K562 (cell line): ENCODE results near the gene GOLGA6L2. TPM values are rescaled to one million over a fixed set of nuclear protein-coding genes. Genes with fewer than 3 reads are reported as not detected.

ENCODE experiments used
- ATAC-seq: fragments of 200-7000 bp; cut with Tn5 transposase; 3 replicates; pipeline ENCODE4 v1.9.1; 2020; ENCODE audit warnings: moderate library complexity
- BruUV-seq: library from RNA; stranded (reverse); fragments of 400-500 nt; replicated peaks from 2 replicates; lab custom pipeline; 2021; lab: Mats Ljungman, UMichigan
- CTCF ChIA-PET: fragments of 300-600 bp; formaldehyde crosslinking; extraction: SDS; loops from one replicate; lab custom pipeline; 2021; ENCODE audit warnings: low intra/inter-chr PET ratio; lab: Yijun Ruan, JAX
- POLR2A ChIA-PET: fragments of 300-600, 350-650 bp; sonication (Branson Sonifier 250); formaldehyde crosslinking; extraction: SDS; loops from one replicate; lab custom pipeline; 2021; ENCODE audit warnings: antibody characterized with exemption, inconsistent platforms; lab: Yijun Ruan, JAX
- DNase-seq, 4 experiments: peaks; one replicate each; pipeline versions ENCODE4 v3.0.0 to v3.0.0-alpha.2; 2011 to 2018; ENCODE audit warnings: low spot score in 3 of 4, mixed read lengths in 3 of 4; ENCODE audit errors: extremely low read depth in 1 of 4
- FAIRE-seq: peaks from 2 replicates; lab custom pipeline; 2011; peaks lifted over from hg19 to GRCh38; lab: Jason Lieb, UNC
- H2AFZ ChIP-seq: 2 replicates; pipeline ENCODE4 v1.6.0; 2011; ENCODE audit warnings: low read depth, low read length, control low read depth, inconsistent platforms
- H3K27ac ChIP-seq: fragments of 200-600 bp; 3 replicates; pipeline ENCODE4 v1.8.0; 2011; ENCODE audit warnings: low read depth, mild to moderate bottlenecking, control low read depth, inconsistent platforms, low read length, moderate library complexity, mixed read lengths; ENCODE audit errors: extremely low read depth
- H3K27me3 ChIP-seq, 2 experiments: fragments of 300-600 bp in 1 of 2; 2 replicates in 1 of 2; 3 replicates in 1 of 2; pipeline versions ENCODE4 v1.6.0 to v1.8.0; 2011; ENCODE audit warnings: inconsistent platforms in 2 of 2, low read length in 2 of 2, mild to moderate bottlenecking in 1 of 2, mixed read lengths in 1 of 2, moderate library complexity in 1 of 2; ENCODE audit not compliant: control insufficient read depth in 2 of 2, insufficient read depth in 2 of 2
- H3K36me3 ChIP-seq: fragments of 300-600 bp; 3 replicates; pipeline ENCODE4 v1.8.0; 2011; ENCODE audit warnings: mild to moderate bottlenecking, low read length, inconsistent platforms; ENCODE audit not compliant: control insufficient read depth, insufficient read depth
- H3K4me1 ChIP-seq, 2 experiments: fragments of 200-600 bp in 1 of 2; replicated peaks in 1 of 2; 2 replicates in 1 of 2; 3 replicates in 1 of 2; pipeline versions ENCODE4 v1.5.1 to v1.8.0; 2011; ENCODE audit warnings: inconsistent platforms in 2 of 2, low read length in 2 of 2, mild to moderate bottlenecking in 1 of 2, mixed read lengths in 1 of 2, moderate library complexity in 1 of 2; ENCODE audit not compliant: control insufficient read depth in 2 of 2, insufficient read depth in 2 of 2
- H3K4me2 ChIP-seq: 2 replicates; pipeline ENCODE4 v1.6.1; 2011; ENCODE audit warnings: low read length, control low read depth, inconsistent platforms, mixed read lengths; ENCODE audit not compliant: insufficient read depth
- H3K4me3 ChIP-seq: fragments of 200-600 bp; sonication (generic), shearing (Covaris generic); 2 replicates; pipeline ENCODE4 v1.5.1; 2016; ENCODE audit warnings: control low read depth, inconsistent platforms
- H3K79me2 ChIP-seq: fragments of 200-600 bp; 3 replicates; pipeline ENCODE4 v1.8.0; 2011; ENCODE audit warnings: low read length, inconsistent platforms; ENCODE audit not compliant: control insufficient read depth, insufficient read depth
- H3K9ac ChIP-seq, 2 experiments: 2 replicates each; pipeline versions ENCODE4 v1.6.0 to v1.6.1; 2011; ENCODE audit warnings: low read depth in 2 of 2, low read length in 2 of 2, control low read depth in 1 of 2, inconsistent platforms in 1 of 2, mild to moderate bottlenecking in 1 of 2, mixed read lengths in 1 of 2; ENCODE audit not compliant: insufficient read depth in 1 of 2
- H3K9me1 ChIP-seq: one replicate; pipeline ENCODE4 v1.6.0; 2011; ENCODE audit warnings: inconsistent platforms, mild to moderate bottlenecking, low read length, moderate library complexity; ENCODE audit not compliant: control insufficient read depth, insufficient read depth
- H3K9me3 ChIP-seq: replicated peaks from 2 replicates; pipeline ENCODE4 v1.5.1; 2011; ENCODE audit warnings: low read depth, low read length, inconsistent platforms; ENCODE audit not compliant: control insufficient read depth, insufficient read depth
- H4K20me1 ChIP-seq: replicated peaks from 2 replicates; pipeline ENCODE4 v1.6.1; 2011; ENCODE audit warnings: low read length, inconsistent platforms, mixed read lengths; ENCODE audit not compliant: control insufficient read depth, insufficient read depth
- CUX1 ChIP-seq: fragments of 200-800 bp; sonication (Bioruptor generic); IDR thresholded peaks from 2 replicates; pipeline ENCODE4 v1.6.1; 2016; ENCODE audit warnings: missing genetic modification characterization, missing compliant biosample characterization
- KDM2B ChIP-seq: fragments of 250-450 bp; sonication (Bioruptor Pico); IDR thresholded peaks from 2 replicates; pipeline ENCODE4 v1.8.0; 2021; ENCODE audit warnings: mild to moderate bottlenecking, moderate library complexity
- ZNF277 ChIP-seq: fragments of 250-450 bp; sonication (Bioruptor Pico); IDR thresholded peaks from 2 replicates; pipeline ENCODE4 v1.8.0; 2022; ENCODE audit warnings: inconsistent platforms, mild to moderate bottlenecking, moderate library complexity, borderline replicate concordance
- ZNF280A ChIP-seq: fragments of 450-650 bp; IDR thresholded peaks from 2 replicates; pipeline ENCODE4 v1.6.1; 2018; ENCODE audit warnings: mild to moderate bottlenecking, low read depth; ENCODE audit not compliant: partially characterized antibody
- WGBS: fragments of 100-300 bp; shearing (Covaris generic); methylation state at CpG from one replicate; pipeline ENCODE4 v1.1.6; 2016; ENCODE audit warnings: low coverage, mixed read lengths; ENCODE audit not compliant: insufficient coverage; ENCODE audit errors: missing lambda C conversion rate; 5-methylcytosine and 5-hydroxymethylcytosine counted together
- in situ Hi-C: fragments of 300-500 bp; cut with MboI; formaldehyde crosslinking; loops from 4 replicates; pipeline ENCODE4 v1.15.0; 2018; ENCODE audit warnings: inconsistent platforms, mixed read lengths
- intact Hi-C: fragments of 100-400 bp; cut with micrococcal nuclease; formaldehyde crosslinking; loops from 2 replicates; pipeline ENCODE4 v1.14.2; 2022
- polyA plus RNA-seq, 8 experiments: library from polyadenylated mRNA; depleted of rRNA in 4 of 8; stranded (reverse) in 5 of 8; unstranded in 3 of 8; fragments of >200 nt; fragmentation: Nextera tagmentation in 2 of 8; fragmentation: Illumina TruSeq in 1 of 8; extraction: Ambion mirVana in 2 of 8; extraction: Trizol in 1 of 8; gene quantifications; 2 replicates each; pipeline versions ENCODE4 v1.2.1 to v1.2.3, GENCODE V29; 2011 to 2014; ENCODE audit warnings: inconsistent platforms in 1 of 8, missing spikeins in 1 of 8
- total RNA-seq, 7 experiments: library from RNA; depleted of rRNA in 6 of 7; stranded (reverse); fragments of >200 nt in 6 of 7; fragmentation: Illumina TruSeq in 2 of 7; extraction: Trizol in 2 of 7; gene quantifications; 2 replicates each; pipeline versions ENCODE4 v1.2.1 to v1.2.3, GENCODE V29; 2011 to 2021; ENCODE audit warnings: low replicate concordance in 1 of 7
- TF ChIP-seq, protein P1 (sequence below): fragments of 450-650 bp; formaldehyde crosslinking; IDR thresholded peaks from 2 replicates; pipeline ENCODE4 v1.4.0; 2020; ENCODE audit warnings: mild to moderate bottlenecking, moderate library complexity

GOLGA6L2 gene
- total and polyA plus RNA-seq, 9 of the 15 experiments (the other 6 are each of a cell fraction or from before 2014, with no cell fraction given) = not detected

DNA sequence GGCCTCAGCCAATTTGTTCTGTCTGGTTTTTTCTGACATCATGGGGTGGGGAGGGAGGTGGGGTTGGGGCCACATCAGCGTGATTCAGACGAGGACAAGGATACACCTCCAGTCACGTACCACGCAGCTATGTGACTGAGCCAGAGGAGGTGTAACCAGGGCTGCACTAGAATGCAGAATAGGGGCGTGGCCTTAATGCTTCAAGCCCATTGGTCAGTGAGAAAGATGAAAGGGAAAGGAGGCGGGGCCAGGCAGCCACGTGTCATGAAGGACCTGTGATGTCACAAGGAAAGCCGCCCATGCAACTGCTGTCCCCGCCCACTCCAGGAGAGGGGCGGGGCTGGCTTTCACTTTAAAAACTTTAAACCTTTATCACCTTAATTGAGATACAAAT, at the start of gene GOLGA6L2 (continued):
- TF ChIP-seq CUX1 (CRISPR knock-in tag) = no peak

GRCh38 chr15:23484870-23485269, 37.8 kb upstream of the GOLGA6L2 start:
- in situ Hi-C loops (no loop called here), intact Hi-C loops (no loop called here)
- Histone ChIP-seq H3K36me3 (no peaks in the 10 kb centered on the region), H3K79me2 (no peaks in the 10 kb centered on the region), H3K4me2 (no peak overlapping the region), H3K4me3 (no peak overlapping the region), H3K27ac (no peak overlapping the region), H3K9me3 (no peaks in the 10 kb centered on the region), H3K9me1 (no peaks in the 10 kb centered on the region), H2AFZ (no peak overlapping the region), H3K9ac (no peak overlapping the region), H4K20me1 (no peaks in the 10 kb centered on the region), H3K27me3 (peaks cover 0 to 3% of the 10 kb centered on the region in 2 experiments; a peak in 1 of 5 replicates), H3K4me1 (no peaks in the 10 kb centered on the region)
- no peak for ATAC-seq
- POLR2A ChIA-PET = no interaction called here
- DNase-seq = no peak
- 3% methylated on average over 2 of the region's 2 CpGs for WGBS
- BruUV-seq = no TSS peak
- no peak for FAIRE-seq
- CTCF ChIA-PET = no interaction called here
- no peak for TF ChIP-seq ZNF280A
- TF ChIP-seq KDM2B (CRISPR knock-in tag) = no peak
- TF ChIP-seq, protein P1, sequence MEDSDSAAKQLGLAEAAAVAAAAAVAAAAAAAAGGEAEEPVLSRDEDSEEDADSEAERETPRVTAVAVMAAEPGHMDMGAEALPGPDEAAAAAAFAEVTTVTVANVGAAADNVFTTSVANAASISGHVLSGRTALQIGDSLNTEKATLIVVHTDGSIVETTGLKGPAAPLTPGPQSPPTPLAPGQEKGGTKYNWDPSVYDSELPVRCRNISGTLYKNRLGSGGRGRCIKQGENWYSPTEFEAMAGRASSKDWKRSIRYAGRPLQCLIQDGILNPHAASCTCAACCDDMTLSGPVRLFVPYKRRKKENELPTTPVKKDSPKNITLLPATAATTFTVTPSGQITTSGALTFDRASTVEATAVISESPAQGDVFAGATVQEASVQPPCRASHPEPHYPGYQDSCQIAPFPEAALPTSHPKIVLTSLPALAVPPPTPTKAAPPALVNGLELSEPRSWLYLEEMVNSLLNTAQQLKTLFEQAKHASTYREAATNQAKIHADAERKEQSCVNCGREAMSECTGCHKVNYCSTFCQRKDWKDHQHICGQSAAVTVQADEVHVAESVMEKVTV (CRISPR knock-in tag) = no peak
- no peak for TF ChIP-seq ZNF277
